Neural crest cell (in vitro differentiated cells): Measurements from ENCODE around the gene ALDH4A1. TPM values are rescaled to one million over a fixed set of nuclear protein-coding genes. Genes with fewer than 3 reads are reported as not detected.

Source experiments
- DNase-seq: peaks from one replicate; pipeline ENCODE4 v3.0.0; 2021; ENCODE audit warnings: low read depth, mixed read lengths, low spot score
- H3K27ac Mint-ChIP-seq: one replicate; pipeline ENCODE4 v1.8.0; 2021; ENCODE audit warnings: mild to moderate bottlenecking, mixed read lengths; ENCODE audit not compliant: unreplicated experiment
- H3K27me3 Mint-ChIP-seq: 2 replicates; pipeline ENCODE4 v1.8.0; 2021; ENCODE audit warnings: low read depth, mild to moderate bottlenecking, mixed read lengths
- H3K36me3 Mint-ChIP-seq: 2 replicates; pipeline ENCODE4 v1.8.0; 2021; ENCODE audit warnings: low read depth, mild to moderate bottlenecking, mixed read lengths
- H3K4me1 Mint-ChIP-seq: 2 replicates; pipeline ENCODE4 v1.8.0; 2021; ENCODE audit warnings: mixed read lengths
- H3K4me3 Mint-ChIP-seq: one replicate; pipeline ENCODE4 v1.8.0; 2021; ENCODE audit warnings: mild to moderate bottlenecking, mixed read lengths
- H3K9me3 Mint-ChIP-seq: 2 replicates; pipeline ENCODE4 v1.8.0; 2021; ENCODE audit warnings: mixed read lengths
- microRNA-seq: library from miRNA; unstranded; fragments of <30 nt; microRNA quantifications from one replicate; pipeline ENCODE4, GENCODE V29; 2020
- total RNA-seq: library from RNA; stranded (reverse); gene quantifications from 2 replicates; pipeline ENCODE4 v1.2.1, GENCODE V29; 2021
- TF ChIP-seq, protein P1 (sequence below): fragments of 200-600 bp; sonication (generic); conservative IDR thresholded peaks from 2 replicates; pipeline ENCODE4 v1.5.0; 2021; ENCODE audit warnings: antibody characterized with exemption, mild to moderate bottlenecking

Gene ALDH4A1
- total RNA-seq, 1 donor from 2014 or later: 19.5 TPM

DNA sequence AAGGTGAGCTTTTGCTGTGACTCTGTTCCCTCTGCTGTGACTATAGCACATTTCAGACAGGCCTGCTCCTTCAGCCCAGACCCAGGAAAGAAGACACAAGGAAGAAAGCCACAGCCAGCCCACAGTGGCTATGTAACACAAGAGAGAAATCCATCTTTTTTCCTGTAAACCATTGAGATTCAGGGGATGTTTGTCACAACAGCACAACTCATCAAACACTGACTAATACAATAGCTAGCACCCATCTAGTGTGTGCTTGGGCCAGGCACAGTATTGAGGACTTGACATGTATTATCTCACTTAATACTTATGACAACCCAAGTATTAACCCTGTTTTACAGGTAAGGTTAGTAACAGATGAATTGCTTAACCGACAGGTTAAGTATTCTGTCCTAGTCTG is 72.7 kb downstream of the ALDH4A1 start:
- no peaks in the 10 kb centered on the region for H3K4me1 Mint-ChIP-seq
- H3K9me3 Mint-ChIP-seq: peaks cover 13% of the 10 kb centered on the region
- DNase-seq: no peak
- no peak overlapping the region for H3K4me3 Mint-ChIP-seq
- peaks cover 2% of the 10 kb centered on the region for H3K27me3 Mint-ChIP-seq
- TF ChIP-seq, protein P1, sequence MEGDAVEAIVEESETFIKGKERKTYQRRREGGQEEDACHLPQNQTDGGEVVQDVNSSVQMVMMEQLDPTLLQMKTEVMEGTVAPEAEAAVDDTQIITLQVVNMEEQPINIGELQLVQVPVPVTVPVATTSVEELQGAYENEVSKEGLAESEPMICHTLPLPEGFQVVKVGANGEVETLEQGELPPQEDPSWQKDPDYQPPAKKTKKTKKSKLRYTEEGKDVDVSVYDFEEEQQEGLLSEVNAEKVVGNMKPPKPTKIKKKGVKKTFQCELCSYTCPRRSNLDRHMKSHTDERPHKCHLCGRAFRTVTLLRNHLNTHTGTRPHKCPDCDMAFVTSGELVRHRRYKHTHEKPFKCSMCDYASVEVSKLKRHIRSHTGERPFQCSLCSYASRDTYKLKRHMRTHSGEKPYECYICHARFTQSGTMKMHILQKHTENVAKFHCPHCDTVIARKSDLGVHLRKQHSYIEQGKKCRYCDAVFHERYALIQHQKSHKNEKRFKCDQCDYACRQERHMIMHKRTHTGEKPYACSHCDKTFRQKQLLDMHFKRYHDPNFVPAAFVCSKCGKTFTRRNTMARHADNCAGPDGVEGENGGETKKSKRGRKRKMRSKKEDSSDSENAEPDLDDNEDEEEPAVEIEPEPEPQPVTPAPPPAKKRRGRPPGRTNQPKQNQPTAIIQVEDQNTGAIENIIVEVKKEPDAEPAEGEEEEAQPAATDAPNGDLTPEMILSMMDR: no peak
- no peak overlapping the region for H3K27ac Mint-ChIP-seq
- H3K36me3 Mint-ChIP-seq: no peaks in the 10 kb centered on the region

DNA sequence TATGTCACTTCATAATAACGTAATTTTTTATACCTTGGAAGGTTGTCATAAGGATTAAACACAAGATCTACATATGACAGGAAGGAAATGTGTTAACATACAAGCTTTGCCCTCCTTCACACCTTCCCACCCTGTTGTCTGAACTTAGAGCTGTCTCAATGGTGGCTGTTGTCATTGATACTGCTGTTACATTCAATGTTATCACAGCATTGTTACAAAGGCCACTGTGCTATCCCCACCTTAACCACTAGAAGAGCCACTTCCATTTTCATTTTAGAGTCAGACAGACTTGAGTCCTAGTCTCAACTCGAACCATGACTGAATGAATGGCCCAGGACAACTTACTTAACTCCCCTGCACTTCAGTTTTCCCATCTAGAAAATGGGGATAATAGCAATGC is 74.1 kb downstream of the ALDH4A1 start:
- H3K27me3 Mint-ChIP-seq: peaks cover 2% of the 10 kb centered on the region
- no peak for DNase-seq
- no peak overlapping the region for H3K27ac Mint-ChIP-seq
- no peaks in the 10 kb centered on the region for H3K4me1 Mint-ChIP-seq
- H3K36me3 Mint-ChIP-seq: no peaks in the 10 kb centered on the region
- peaks cover 13% of the 10 kb centered on the region for H3K9me3 Mint-ChIP-seq
- TF ChIP-seq, protein P1: no peak
- no peak overlapping the region for H3K4me3 Mint-ChIP-seq

DNA sequence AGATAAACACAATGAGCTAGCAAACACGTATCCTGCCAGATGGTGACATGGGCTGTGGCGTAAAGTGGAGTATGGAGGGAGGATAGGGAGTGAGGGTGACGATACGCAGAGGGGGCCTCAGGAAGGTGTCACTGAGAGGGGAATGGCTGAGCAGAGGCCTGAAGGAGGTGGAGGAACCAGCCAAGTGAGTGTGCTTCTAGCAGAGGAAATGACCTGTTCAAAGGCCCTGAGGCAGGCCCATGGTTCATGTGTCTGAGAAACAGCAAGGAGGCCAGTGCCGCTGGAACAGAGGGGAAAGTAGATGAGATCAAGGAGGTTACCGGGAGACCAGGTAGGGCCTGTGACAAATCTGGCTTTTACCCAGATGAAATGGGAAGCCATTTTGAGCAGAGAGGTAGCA is 78.9 kb downstream of the ALDH4A1 start:
- Mint-ChIP-seq H3K9me3 (peaks cover 11% of the 10 kb centered on the region), H3K36me3 (no peaks in the 10 kb centered on the region), H3K4me3 (no peak overlapping the region), H3K4me1 (peaks cover 4% of the 10 kb centered on the region), H3K27ac (no peak overlapping the region), H3K27me3 (peaks cover 17% of the 10 kb centered on the region)
- DNase-seq: no peak
- TF ChIP-seq, protein P1: no peak

Small RNA genes within 50 kb of the gene (microRNA-seq; reads per million reads assigned to microRNA genes)
- gene MIR1290 (not detected), gene MIR4695 (6.5 reads per million, percentile 5 among the genes with 10 or more reads in this experiment)

Other genes with a start within 250 kb of the ALDH4A1 start
- gene TAS1R2, start 42.9 kb downstream of the ALDH4A1 start, total RNA-seq: not detected in 2 replicates
- gene IFFO2, start 54.1 kb upstream of the ALDH4A1 start, total RNA-seq: 9.8 and 9.9 TPM in 2 replicates